TTC549 (cell line): ENCODE results near the gene ZC3H15.

Experiments used
- FAIRE-seq: peaks from 2 replicates; lab custom pipeline; 2012; peaks lifted over from hg19 to GRCh38; lab: Jason Lieb, UNC

Gene ZC3H15

GRCh38 chr2:186544255-186544675 lies 58.2 kb downstream of the ZC3H15 start:
- FAIRE-seq: peak; percentile 85

GRCh38 chr2:186546846-186547245 lies 60.8 kb downstream of the ZC3H15 start:
- no peak for FAIRE-seq

- no peak for FAIRE-seq
Observed at GRCh38 chr2:186551323-186552050, 65.4 kb downstream of the ZC3H15 start.

- FAIRE-seq: no peak
Observed at GRCh38 chr2:186554429-186554828, 68.4 kb downstream of the ZC3H15 start.

- FAIRE-seq: no peak
Observed at GRCh38 chr2:186554850-186555671, 69.0 kb downstream of the ZC3H15 start.

- FAIRE-seq: no peak
Observed at GRCh38 chr2:186558512-186559276, 72.6 kb downstream of the ZC3H15 start.
